Breast epithelium (tissue), 4 donors: ENCODE measurements around the gene IGLL1. TPM values are rescaled to one million over a fixed set of nuclear protein-coding genes. Genes with fewer than 3 reads are reported as not detected.

Experiments used
- DNase-seq, 2 donors: peaks; one replicate each; pipeline ENCODE4 v3.0.0-alpha.2; 2019; ENCODE audit warnings: low spot score in 2 of 2
- H3K27ac ChIP-seq, 2 donors: fragments of 200-600 bp; sonication (generic) in 1 of 2; one replicate each; pipeline ENCODE4 v1.5.1; 2016 to 2019; ENCODE audit warnings: mild to moderate bottlenecking in 1 of 2
- H3K27me3 ChIP-seq, 2 donors: fragments of 200-600 bp; sonication (generic) in 1 of 2; one replicate each; pipeline versions ENCODE4 v1.5.1 to v1.6.0; 2017 to 2019; ENCODE audit warnings: control low read depth in 1 of 2, mild to moderate bottlenecking in 1 of 2
- H3K36me3 ChIP-seq: fragments of 200-600 bp; one replicate; pipeline ENCODE4 v1.5.1; 2019
- H3K4me1 ChIP-seq, 2 donors: fragments of 200-600 bp; sonication (generic); one replicate each; pipeline ENCODE4 v1.5.1; 2016 to 2019; ENCODE audit warnings: control low read depth in 1 of 2
- H3K4me3 ChIP-seq, 3 donors: fragments of 200-600 bp; sonication (generic); 1 replicate in 2 of 3; 2 replicates in 1 of 3; pipeline ENCODE4 v1.5.1; 2016 to 2019; ENCODE audit warnings: mild to moderate bottlenecking in 3 of 3, moderate library complexity in 2 of 3
- H3K9me3 ChIP-seq, 2 donors: fragments of 200-600 bp; sonication (generic) in 1 of 2; one replicate each; pipeline ENCODE4 v1.5.1; 2016 to 2019; ENCODE audit warnings: control low read depth in 1 of 2
- CTCF ChIP-seq, 3 donors: fragments of 450-650 bp; IDR thresholded peaks; one replicate each; pipeline ENCODE4 v1.5.1; 2016 to 2017; ENCODE audit warnings: antibody characterized with exemption in 3 of 3, mild to moderate bottlenecking in 3 of 3, moderate library complexity in 3 of 3
- POLR2A ChIP-seq: fragments of 450-650 bp; IDR thresholded peaks from one replicate; pipeline ENCODE4 v1.6.1; 2016; ENCODE audit warnings: antibody characterized with exemption, mild to moderate bottlenecking, moderate library complexity
- POLR2AphosphoS5 ChIP-seq, 3 donors: sonication (generic); formaldehyde crosslinking; IDR thresholded peaks; one replicate each; pipeline ENCODE4 v1.6.1; 2017; ENCODE audit warnings: antibody characterized with exemption in 3 of 3
- intact Hi-C: fragments of 100-400 bp; cut with DNase I; formaldehyde crosslinking; loops from one replicate; pipeline ENCODE4 v1.15.1; 2023; ENCODE audit warnings: low total_unique reads
- total RNA-seq, 3 donors: library from RNA; depleted of rRNA; stranded (reverse); fragments of >200 nt; gene quantifications; one replicate each; pipeline ENCODE4 v1.1.0, GENCODE V29; 2016

The IGLL1 gene
- total RNA-seq, 3 donors from 2014 or later: not detected

- no peaks in the 10 kb centered on the region for H3K36me3 ChIP-seq
- no peak overlapping the region for H3K4me3 ChIP-seq
- H3K27ac ChIP-seq: no peak overlapping the region
- H3K4me1 ChIP-seq: no peaks in the 10 kb centered on the region
- TF ChIP-seq CTCF (IDR thresholded peaks at IDR 0.05) (no peak), POLR2A (no peak), POLR2AphosphoS5 (IDR thresholded peaks at IDR 0.05) (no peak)
- intact Hi-C loops: no loop called here
- no peaks in the 10 kb centered on the region for H3K9me3 ChIP-seq
- DNase-seq: no peak
- H3K27me3 ChIP-seq: no peaks in the 10 kb centered on the region
Measured at GRCh38 chr22:23621082-23621780, 41.1 kb upstream of the IGLL1 start.

- Histone ChIP-seq H3K9me3 (no peaks in the 10 kb centered on the region), H3K4me3 (no peak overlapping the region), H3K36me3 (no peaks in the 10 kb centered on the region), H3K27ac (no peak overlapping the region), H3K4me1 (no peaks in the 10 kb centered on the region), H3K27me3 (no peaks in the 10 kb centered on the region)
- TF ChIP-seq POLR2AphosphoS5 (IDR thresholded peaks at IDR 0.05) (no peak), POLR2A (no peak), CTCF (IDR thresholded peaks at IDR 0.05) (no peak)
- intact Hi-C loops: no loop called here
- no peak for DNase-seq
Measured at GRCh38 chr22:23613193-23613972, 33.3 kb upstream of the IGLL1 start.

- DNase-seq: no peak
- no peaks in the 10 kb centered on the region for H3K4me1 ChIP-seq
- no peaks in the 10 kb centered on the region for H3K36me3 ChIP-seq
- no peak overlapping the region for H3K4me3 ChIP-seq
- H3K27ac ChIP-seq: no peak overlapping the region
- intact Hi-C loops: no loop called here
- no peaks in the 10 kb centered on the region for H3K9me3 ChIP-seq
- TF ChIP-seq POLR2A: no peak
- TF ChIP-seq CTCF (IDR thresholded peaks at IDR 0.05): no peak
- TF ChIP-seq POLR2AphosphoS5 (IDR thresholded peaks at IDR 0.05): no peak
- H3K27me3 ChIP-seq: no peaks in the 10 kb centered on the region
Measured at GRCh38 chr22:23609983-23610781, 30.1 kb upstream of the IGLL1 start.

GRCh38 chr22:23608583-23608982, 28.5 kb upstream of the IGLL1 start:
- no peaks in the 10 kb centered on the region for H3K27me3 ChIP-seq
- H3K4me1 ChIP-seq: no peaks in the 10 kb centered on the region
- H3K27ac ChIP-seq: no peak overlapping the region
- DNase-seq: no peak
- H3K4me3 ChIP-seq: no peak overlapping the region
- H3K9me3 ChIP-seq: no peaks in the 10 kb centered on the region
- TF ChIP-seq POLR2AphosphoS5 (IDR thresholded peaks at IDR 0.05) (no peak), POLR2A (no peak), CTCF (IDR thresholded peaks at IDR 0.05) (no peak)
- intact Hi-C loops: no loop called here
- H3K36me3 ChIP-seq: no peaks in the 10 kb centered on the region
